ENCODE measurements around the gene FUT8.

The FUT8 gene

DNA sequence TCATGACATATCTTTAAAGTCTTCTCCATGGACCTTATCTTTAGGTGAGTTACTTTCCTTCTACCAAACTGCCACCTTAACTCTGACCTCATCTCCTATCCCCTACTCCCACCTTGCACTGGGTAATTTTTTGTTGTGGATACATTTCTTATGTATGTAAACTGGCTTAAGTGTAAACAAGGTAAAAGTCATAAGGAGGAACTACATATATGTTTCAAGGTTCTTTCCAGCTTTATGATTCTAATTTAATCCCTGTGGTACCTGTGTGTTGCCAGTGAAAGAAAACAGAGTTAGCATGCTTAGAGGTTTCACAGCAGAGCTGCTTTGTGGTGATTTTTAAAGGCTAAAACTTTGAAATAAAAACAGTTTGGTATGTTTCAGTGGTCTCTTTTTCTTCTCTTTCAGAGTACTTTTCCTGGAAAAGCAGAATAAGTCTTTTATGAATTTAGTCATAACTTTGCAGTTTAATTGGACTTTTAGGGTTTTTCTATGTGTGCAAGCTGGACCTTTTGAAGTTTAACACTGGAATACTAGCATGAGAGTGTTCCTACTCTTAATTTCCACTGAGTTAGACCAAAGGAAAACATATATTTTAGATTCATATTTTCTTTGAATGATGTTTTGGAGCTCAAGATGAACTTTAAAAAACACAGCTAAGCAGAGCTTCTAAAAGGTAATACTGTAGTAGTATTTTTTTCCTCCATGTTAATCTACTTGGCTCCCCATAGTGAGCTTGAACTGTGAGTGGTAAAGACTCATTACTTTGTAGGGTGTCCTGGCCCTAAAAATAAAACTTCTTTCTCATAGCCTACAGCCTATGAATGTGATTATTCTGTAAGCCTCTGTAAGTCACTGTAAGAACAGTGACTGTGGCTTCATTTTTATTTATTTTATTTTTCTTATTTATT, 105.4 kb downstream of the FUT8 start:
- H3K9me2 ChIP-seq (replicated peaks; ENCODE audit: low read depth, low read length) = no peaks in the 10 kb centered on the region
- no peaks in the 10 kb centered on the region for H3K27me3 ChIP-seq (ENCODE audit: insufficient read depth, low read length, poor library complexity, severe bottlenecking)
- H3K4me2 ChIP-seq (ENCODE audit: low read depth, low read length, poor library complexity, severe bottlenecking) = no peak overlapping the region
- H3K9me3 ChIP-seq (ENCODE audit: insufficient read depth, low read depth, low read length) = no peaks in the 10 kb centered on the region
- no peak overlapping the region for H3K9ac ChIP-seq (ENCODE audit: low read depth, low read length, poor library complexity, severe bottlenecking)
- H4K20me1 ChIP-seq (ENCODE audit: insufficient read depth, low read length, poor library complexity, severe bottlenecking) = peaks cover 3% of the 10 kb centered on the region
- no peak overlapping the region for H3K4me3 ChIP-seq (ENCODE audit: low read length, poor library complexity, severe bottlenecking)
- H2AFZ ChIP-seq (ENCODE audit: low read length) = no peak overlapping the region
- peaks cover 7% of the 10 kb centered on the region for H3K4me1 ChIP-seq (ENCODE audit: insufficient read depth, low read length, poor library complexity, severe bottlenecking)
- H3K79me2 ChIP-seq (ENCODE audit: insufficient read depth, low read length) = peaks cover 37% of the 10 kb centered on the region
- TF ChIP-seq EZH2phosphoT487 (IDR thresholded peaks at IDR 0.05; ENCODE audit: borderline replicate concordance) = no peak
- TF ChIP-seq, protein P1, sequence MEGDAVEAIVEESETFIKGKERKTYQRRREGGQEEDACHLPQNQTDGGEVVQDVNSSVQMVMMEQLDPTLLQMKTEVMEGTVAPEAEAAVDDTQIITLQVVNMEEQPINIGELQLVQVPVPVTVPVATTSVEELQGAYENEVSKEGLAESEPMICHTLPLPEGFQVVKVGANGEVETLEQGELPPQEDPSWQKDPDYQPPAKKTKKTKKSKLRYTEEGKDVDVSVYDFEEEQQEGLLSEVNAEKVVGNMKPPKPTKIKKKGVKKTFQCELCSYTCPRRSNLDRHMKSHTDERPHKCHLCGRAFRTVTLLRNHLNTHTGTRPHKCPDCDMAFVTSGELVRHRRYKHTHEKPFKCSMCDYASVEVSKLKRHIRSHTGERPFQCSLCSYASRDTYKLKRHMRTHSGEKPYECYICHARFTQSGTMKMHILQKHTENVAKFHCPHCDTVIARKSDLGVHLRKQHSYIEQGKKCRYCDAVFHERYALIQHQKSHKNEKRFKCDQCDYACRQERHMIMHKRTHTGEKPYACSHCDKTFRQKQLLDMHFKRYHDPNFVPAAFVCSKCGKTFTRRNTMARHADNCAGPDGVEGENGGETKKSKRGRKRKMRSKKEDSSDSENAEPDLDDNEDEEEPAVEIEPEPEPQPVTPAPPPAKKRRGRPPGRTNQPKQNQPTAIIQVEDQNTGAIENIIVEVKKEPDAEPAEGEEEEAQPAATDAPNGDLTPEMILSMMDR (conservative IDR thresholded peaks at IDR 0.05; ENCODE audit: low read length) = no peak
- no peaks in the 10 kb centered on the region for H3K36me3 ChIP-seq (ENCODE audit: insufficient read depth, low read length)
- H3F3A ChIP-seq (ENCODE audit: low read depth) = no peaks in the 10 kb centered on the region

DNA sequence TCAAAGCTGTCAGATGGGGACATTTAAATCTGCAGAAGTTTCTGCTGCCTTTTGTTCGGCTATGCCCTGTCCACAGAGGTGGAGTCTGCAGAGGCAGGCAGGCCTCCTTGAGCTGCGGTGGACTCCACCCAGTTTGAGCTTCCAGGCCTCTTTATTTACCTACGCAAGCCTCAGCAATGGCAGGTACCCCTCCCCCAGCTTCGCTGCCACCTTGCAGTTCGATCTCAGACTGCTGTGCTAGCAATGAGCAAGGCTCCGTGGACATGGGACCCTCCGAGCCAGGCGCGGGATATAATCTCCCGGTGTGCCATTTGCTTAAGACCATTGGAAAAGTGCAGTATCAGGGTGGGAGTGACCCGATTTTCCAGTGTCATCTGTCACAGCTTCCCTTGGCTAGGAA, 115.5 kb downstream of the FUT8 start:
- Histone ChIP-seq H3K4me3 (ENCODE audit: low read length, poor library complexity, severe bottlenecking) (no peak overlapping the region), H3K36me3 (ENCODE audit: insufficient read depth, low read length) (no peaks in the 10 kb centered on the region), H2AFZ (ENCODE audit: low read length) (no peak overlapping the region), H3K4me2 (ENCODE audit: low read depth, low read length, poor library complexity, severe bottlenecking) (no peak overlapping the region), H3K9me2 (replicated peaks; ENCODE audit: low read depth, low read length) (no peaks in the 10 kb centered on the region), H3K9me3 (ENCODE audit: insufficient read depth, low read depth, low read length) (no peaks in the 10 kb centered on the region; the same call in 1 of the 2 replicates), H4K20me1 (ENCODE audit: insufficient read depth, low read length, poor library complexity, severe bottlenecking) (no peaks in the 10 kb centered on the region), H3K79me2 (ENCODE audit: insufficient read depth, low read length) (peaks cover 36% of the 10 kb centered on the region; the same call in 1 of the 2 replicates), H3F3A (ENCODE audit: low read depth) (no peaks in the 10 kb centered on the region), H3K9ac (ENCODE audit: low read depth, low read length, poor library complexity, severe bottlenecking) (no peak overlapping the region), H3K27me3 (ENCODE audit: insufficient read depth, low read length, poor library complexity, severe bottlenecking) (no peaks in the 10 kb centered on the region), H3K4me1 (ENCODE audit: insufficient read depth, low read length, poor library complexity, severe bottlenecking) (no peaks in the 10 kb centered on the region)
- no peak for TF ChIP-seq EZH2phosphoT487 (IDR thresholded peaks at IDR 0.05; ENCODE audit: borderline replicate concordance)
- TF ChIP-seq, protein P1 (conservative IDR thresholded peaks at IDR 0.05; ENCODE audit: low read length) = no peak

DNA sequence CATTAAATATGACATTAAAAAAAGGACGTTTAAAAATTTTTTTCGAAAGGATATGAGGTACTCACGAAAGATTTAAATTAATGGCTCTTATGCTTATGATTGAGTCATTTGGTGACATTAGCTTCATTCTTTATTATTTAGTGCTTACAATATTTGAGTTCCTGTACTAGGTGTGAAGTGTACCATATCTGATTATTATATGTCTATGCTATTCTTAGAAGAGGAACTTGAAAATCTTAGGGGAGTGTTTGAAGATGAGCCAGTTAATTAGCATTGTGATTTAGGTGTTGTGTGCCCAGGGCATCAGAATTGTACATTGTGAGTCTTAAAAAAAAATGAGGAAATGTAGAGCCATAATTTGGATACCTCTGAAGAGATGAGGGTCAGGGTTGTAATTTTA, 118.6 kb downstream of the FUT8 start:
- no peak overlapping the region for H3K9ac ChIP-seq (ENCODE audit: low read depth, low read length, poor library complexity, severe bottlenecking)
- H3K4me3 ChIP-seq (ENCODE audit: low read length, poor library complexity, severe bottlenecking) = no peak overlapping the region
- TF ChIP-seq, protein P1 (conservative IDR thresholded peaks at IDR 0.05; ENCODE audit: low read length) = no peak
- TF ChIP-seq EZH2phosphoT487 (IDR thresholded peaks at IDR 0.05; ENCODE audit: borderline replicate concordance) = no peak
- no peaks in the 10 kb centered on the region for H3F3A ChIP-seq (ENCODE audit: low read depth)
- no peak overlapping the region for H2AFZ ChIP-seq (ENCODE audit: low read length)
- no peaks in the 10 kb centered on the region for H3K27me3 ChIP-seq (ENCODE audit: insufficient read depth, low read length, poor library complexity, severe bottlenecking)
- H3K4me1 ChIP-seq (ENCODE audit: insufficient read depth, low read length, poor library complexity, severe bottlenecking) = no peaks in the 10 kb centered on the region
- H3K9me2 ChIP-seq (replicated peaks; ENCODE audit: low read depth, low read length) = no peaks in the 10 kb centered on the region
- peaks cover 6% of the 10 kb centered on the region; the same call in 1 of the 2 replicates for H3K9me3 ChIP-seq (ENCODE audit: insufficient read depth, low read depth, low read length)
- no peaks in the 10 kb centered on the region for H4K20me1 ChIP-seq (ENCODE audit: insufficient read depth, low read length, poor library complexity, severe bottlenecking)
- no peaks in the 10 kb centered on the region for H3K36me3 ChIP-seq (ENCODE audit: insufficient read depth, low read length)
- H3K79me2 ChIP-seq (ENCODE audit: insufficient read depth, low read length) = peaks cover 51% of the 10 kb centered on the region
- no peak overlapping the region for H3K4me2 ChIP-seq (ENCODE audit: low read depth, low read length, poor library complexity, severe bottlenecking)

All from Loucy (cell line).